ENCODE measurements around the gene ENTREP1. TPM values are rescaled to one million over a fixed set of nuclear protein-coding genes. Genes with fewer than 3 reads are reported as not detected.
"Not testable (repeated sequence)": the region's sequence is repeated elsewhere in the genome, so short reads cannot be mapped to it uniquely, and the experiment has no call there.

ENTREP1 gene
- total RNA-seq, 3 donors from 2014 or later, result 3.0 to 52.7 (median 30.5) TPM

DNA sequence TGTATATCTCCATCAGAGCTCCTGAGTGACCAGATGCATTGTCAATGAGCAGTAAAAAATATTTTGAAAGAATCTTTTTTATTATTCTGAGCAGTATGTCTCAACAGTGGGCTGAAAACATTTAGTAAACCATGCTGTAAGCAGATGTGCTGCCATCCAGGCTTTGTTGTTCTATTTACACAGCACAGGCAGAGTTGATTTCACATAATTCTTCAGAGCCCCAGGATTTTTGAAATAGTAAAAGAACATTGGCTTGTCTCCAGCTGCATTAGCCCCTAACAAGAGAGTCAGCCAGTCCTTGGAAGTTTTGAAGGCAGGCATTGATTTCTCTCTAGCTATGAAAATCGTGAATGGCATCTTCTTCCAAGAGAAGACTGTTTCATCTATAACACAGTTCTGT, 25.2 kb upstream of the ENTREP1 start:
- TF ChIP-seq, protein P1, sequence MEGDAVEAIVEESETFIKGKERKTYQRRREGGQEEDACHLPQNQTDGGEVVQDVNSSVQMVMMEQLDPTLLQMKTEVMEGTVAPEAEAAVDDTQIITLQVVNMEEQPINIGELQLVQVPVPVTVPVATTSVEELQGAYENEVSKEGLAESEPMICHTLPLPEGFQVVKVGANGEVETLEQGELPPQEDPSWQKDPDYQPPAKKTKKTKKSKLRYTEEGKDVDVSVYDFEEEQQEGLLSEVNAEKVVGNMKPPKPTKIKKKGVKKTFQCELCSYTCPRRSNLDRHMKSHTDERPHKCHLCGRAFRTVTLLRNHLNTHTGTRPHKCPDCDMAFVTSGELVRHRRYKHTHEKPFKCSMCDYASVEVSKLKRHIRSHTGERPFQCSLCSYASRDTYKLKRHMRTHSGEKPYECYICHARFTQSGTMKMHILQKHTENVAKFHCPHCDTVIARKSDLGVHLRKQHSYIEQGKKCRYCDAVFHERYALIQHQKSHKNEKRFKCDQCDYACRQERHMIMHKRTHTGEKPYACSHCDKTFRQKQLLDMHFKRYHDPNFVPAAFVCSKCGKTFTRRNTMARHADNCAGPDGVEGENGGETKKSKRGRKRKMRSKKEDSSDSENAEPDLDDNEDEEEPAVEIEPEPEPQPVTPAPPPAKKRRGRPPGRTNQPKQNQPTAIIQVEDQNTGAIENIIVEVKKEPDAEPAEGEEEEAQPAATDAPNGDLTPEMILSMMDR (IDR thresholded peaks at IDR 0.05), result no peak
- TF ChIP-seq POLR2AphosphoS5 (IDR thresholded peaks at IDR 0.05) (no peak), POLR2A (IDR thresholded peaks at IDR 0.05) (no peak)
- intact Hi-C loops (cut with DNase I; ENCODE audit: low total_unique reads), result no loop called here
- no peak overlapping the region for H3K27ac ChIP-seq

DNA sequence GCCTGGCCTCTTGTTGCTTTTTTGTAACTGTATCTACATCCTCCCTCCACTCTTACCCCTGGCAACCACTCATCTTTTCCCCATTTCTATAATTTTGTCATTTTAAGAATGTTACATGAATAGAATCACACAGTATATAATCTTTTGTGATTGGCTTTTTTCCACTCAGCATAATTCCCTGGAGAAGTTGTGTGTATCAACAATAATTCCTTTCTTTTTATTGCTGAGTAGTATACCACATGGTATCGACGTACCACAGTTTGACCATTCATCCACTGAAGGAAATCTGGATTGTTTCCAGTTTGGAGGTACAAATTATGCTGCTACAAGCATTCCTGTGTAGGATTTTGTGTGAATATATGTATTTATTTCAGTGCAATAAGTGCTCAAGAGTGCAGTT, 21.7 kb upstream of the ENTREP1 start:
- Histone ChIP-seq H3K27me3 (no peaks in the 10 kb centered on the region), H3K4me1 (no peaks in the 10 kb centered on the region), H3K4me3 (no peak overlapping the region), H3K36me3 (no peaks in the 10 kb centered on the region), H3K27ac (no peak overlapping the region), H3K9me3 (no peaks in the 10 kb centered on the region)
- DNase-seq (ENCODE audit: low spot score in 2 of 2), result no peak
- TF ChIP-seq, protein P1 (IDR thresholded peaks at IDR 0.05), result no peak
- TF ChIP-seq POLR2A (IDR thresholded peaks at IDR 0.05) (no peak), POLR2AphosphoS5 (IDR thresholded peaks at IDR 0.05) (no peak)
- intact Hi-C loops (cut with DNase I; ENCODE audit: low total_unique reads), result no loop called here

More for the DNA sequence above, 25.2 kb upstream of the ENTREP1 start:
- no peak for DNase-seq (ENCODE audit: low spot score in 2 of 2)
- no peak overlapping the region for H3K4me3 ChIP-seq
- H3K4me1 ChIP-seq, result no peaks in the 10 kb centered on the region
- H3K9me3 ChIP-seq, result no peaks in the 10 kb centered on the region
- no peaks in the 10 kb centered on the region for H3K36me3 ChIP-seq
- no peaks in the 10 kb centered on the region for H3K27me3 ChIP-seq

DNA sequence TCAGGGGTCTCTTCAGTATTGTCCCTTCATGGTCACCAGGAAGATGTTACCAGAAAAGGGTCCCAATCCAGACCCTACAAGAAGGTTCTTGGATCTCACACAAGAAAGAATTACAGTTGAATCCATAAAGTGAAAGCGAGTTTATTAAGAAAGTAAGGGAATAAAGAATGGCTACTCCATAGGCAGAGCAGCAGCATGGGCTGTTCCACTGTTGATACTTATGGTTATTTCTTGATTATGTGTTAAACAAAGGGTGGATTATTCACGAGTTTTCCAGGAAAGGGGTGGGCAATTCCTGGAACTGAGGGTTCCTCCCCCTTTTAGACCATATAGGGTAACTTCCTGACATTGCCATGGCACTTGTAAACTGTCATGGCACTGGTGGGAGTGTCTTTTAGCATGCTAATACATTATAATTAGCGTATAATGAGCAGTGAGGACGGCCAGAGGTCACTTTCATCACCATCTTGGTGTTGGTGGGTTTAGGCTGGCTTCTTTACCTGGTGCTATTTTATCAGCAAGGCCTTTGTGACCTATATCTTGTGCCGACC, 18.0 kb upstream of the ENTREP1 start:
- H3K27ac ChIP-seq; H3K9me3 ChIP-seq; H3K27me3 ChIP-seq; H3K36me3 ChIP-seq; intact Hi-C loops (cut with DNase I; ENCODE audit: low total_unique reads); H3K4me3 ChIP-seq; DNase-seq (ENCODE audit: low spot score in 2 of 2); H3K4me1 ChIP-seq: not testable (repeated sequence)

DNA sequence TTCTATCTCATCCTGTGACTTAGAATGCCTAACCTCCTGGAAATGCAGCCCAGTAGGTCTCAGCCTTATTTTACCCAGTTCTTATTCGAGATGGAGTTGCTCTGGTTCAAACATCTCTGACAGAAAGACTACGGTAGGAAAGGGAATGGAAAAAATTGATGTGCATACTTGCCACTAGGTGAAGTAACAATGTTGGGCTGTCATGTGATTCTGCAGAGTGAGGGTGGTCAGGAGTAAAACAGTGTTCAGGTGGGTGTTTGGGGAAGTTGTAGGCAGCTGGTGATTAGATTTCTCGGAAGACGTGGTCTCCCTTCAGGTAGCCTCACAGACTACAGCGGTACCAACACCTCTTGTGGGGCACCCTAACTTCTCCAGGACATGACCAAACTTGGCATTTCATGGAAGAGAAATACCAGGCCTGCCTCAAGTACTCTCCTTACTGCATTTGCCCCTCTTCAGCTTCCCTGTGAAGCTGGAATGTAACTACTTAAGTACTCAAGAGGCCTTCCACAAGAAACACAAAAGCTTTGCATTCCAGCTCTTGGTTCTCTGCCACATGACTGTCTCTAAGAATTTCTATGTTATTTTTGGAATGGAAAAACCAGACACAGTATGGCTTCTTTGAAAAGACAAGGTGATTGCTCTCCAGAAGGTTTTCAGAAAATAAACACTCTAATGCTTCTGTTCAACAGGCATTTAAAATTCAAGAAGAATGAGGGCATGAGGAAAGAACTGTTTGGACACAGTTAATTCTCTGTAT, 17.4 kb upstream of the ENTREP1 start:
- Histone ChIP-seq H3K36me3 (no peaks in the 10 kb centered on the region), H3K27ac (peak overlapping the region; percentile 50 to 75), H3K9me3 (peaks cover under 1 to 1% of the 10 kb centered on the region in 2 donors), H3K27me3 (no peaks in the 10 kb centered on the region), H3K4me3 (no peak overlapping the region), H3K4me1 (no peaks in the 10 kb centered on the region)
- TF ChIP-seq, protein P1 (IDR thresholded peaks at IDR 0.05), result no peak
- TF ChIP-seq POLR2A (IDR thresholded peaks at IDR 0.05) (no peak), POLR2AphosphoS5 (IDR thresholded peaks at IDR 0.05) (no peak)
- DNase-seq (ENCODE audit: low spot score in 2 of 2), result no peak
- intact Hi-C loops (cut with DNase I; ENCODE audit: low total_unique reads), result no loop called here

DNA sequence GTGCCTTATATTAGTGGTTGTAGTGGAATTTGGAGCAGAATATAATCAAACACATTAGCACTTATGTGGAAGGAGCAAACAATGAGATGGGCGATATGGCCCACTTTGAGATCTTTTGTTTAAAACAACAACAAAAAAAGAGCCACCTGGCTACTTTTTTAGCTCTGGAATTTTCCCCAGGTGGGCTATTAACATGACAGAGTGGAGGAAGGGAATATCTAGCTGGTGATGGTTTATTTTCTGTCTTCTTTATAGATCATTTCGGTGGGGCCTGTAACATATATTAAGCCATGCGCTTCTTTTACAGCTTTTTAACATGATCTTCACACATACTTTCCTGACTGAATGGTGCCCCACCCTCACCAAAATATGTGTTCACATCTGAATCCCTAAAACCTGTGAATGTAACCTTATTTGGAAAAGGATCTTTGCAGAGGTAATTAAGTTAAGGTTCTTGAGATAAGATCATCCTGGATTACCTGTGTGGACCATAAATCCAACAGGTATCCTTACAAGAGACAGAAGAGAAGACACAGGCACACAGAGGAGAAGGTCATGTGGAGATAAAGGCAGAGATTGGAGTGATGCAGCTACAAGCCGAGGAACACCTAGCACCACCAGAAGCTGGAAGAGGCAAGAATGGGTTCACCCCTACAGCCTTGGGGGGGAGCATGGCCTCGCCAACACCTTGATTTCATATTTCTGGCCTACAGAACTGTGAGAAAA, 16.6 kb upstream of the ENTREP1 start:
- Histone ChIP-seq H3K4me1 (no peaks in the 10 kb centered on the region), H3K27ac (peak overlapping the region; percentile 50 to 75), H3K36me3 (no peaks in the 10 kb centered on the region), H3K9me3 (peaks cover 8 to 9% of the 10 kb centered on the region in 2 donors), H3K4me3 (no peak overlapping the region), H3K27me3 (no peaks in the 10 kb centered on the region)
- TF ChIP-seq, protein P1 (IDR thresholded peaks at IDR 0.05), result no peak
- TF ChIP-seq POLR2AphosphoS5 (IDR thresholded peaks at IDR 0.05) (no peak), POLR2A (IDR thresholded peaks at IDR 0.05) (no peak)
- intact Hi-C loops (cut with DNase I; ENCODE audit: low total_unique reads), result no loop called here
- DNase-seq (ENCODE audit: low spot score in 2 of 2), result no peak
